ENCODE results near the gene TFCP2. TPM values are rescaled to one million over a fixed set of nuclear protein-coding genes. Genes with fewer than 3 reads are reported as not detected.

Gene TFCP2
- total RNA-seq, 1 experiment from 2014 or later, result 52.6 TPM

- intact Hi-C loops (cut with micrococcal nuclease; ENCODE audit: unreplicated experiment), result loop anchor here (1.0 to 2.0 kb wide), 7 partner anchors 22 to 293 kb away; partner anchors contain the start of genes CSRNP2, DAZAP2, POU6F1 and SLC11A2
- POLR2A ChIA-PET, result interaction anchor here (0.6 to 1.8 kb wide), 5 partner anchors 20 to 222 kb away, joined by 4 to 16 read pairs (median 7); partner anchors contain the start of genes CSRNP2, DAZAP2 and POU6F1
- CTCF ChIA-PET, result interaction anchor here (0.8 to 1.5 kb wide), 5 partner anchors 22 to 293 kb away, joined by 3 to 4 read pairs (median 4); partner anchors contain the start of genes CSRNP2 and SLC11A2
Measured at GRCh38 chr12:51047655-51048540, 125.0 kb downstream of the TFCP2 start, which contains the start of gene LETMD1. TSS of gene LETMD1 (plus strand) at chr12:51048327. CDS start at chr12:51048357, 30 bp downstream.

More at GRCh38 chr12:51047655-51048540, 125.0 kb downstream of the TFCP2 start, which contains the start of gene LETMD1:
- Mint-ChIP-seq H3K4me3 (ENCODE audit: unreplicated experiment) (peak within 1 kb of the TSS; percentile 99), H3K9me3 (ENCODE audit: unreplicated experiment) (no peaks in the 10 kb centered on the region), H3K36me3 (ENCODE audit: insufficient read depth, unreplicated experiment) (peaks cover 16% of the 10 kb centered on the region), H3K27ac (ENCODE audit: unreplicated experiment) (peak within 1 kb of the TSS; percentile 96), H3K4me1 (ENCODE audit: low read depth, unreplicated experiment) (no peaks in the 10 kb centered on the region), H3K27me3 (ENCODE audit: insufficient read depth, unreplicated experiment) (no peaks in the 10 kb centered on the region)
- TF ChIP-seq CTCF (IDR thresholded peaks at IDR 0.05; ENCODE audit: insufficient read depth in 1 of 2, low read depth in 1 of 2, low read length in 1 of 2, severe bottlenecking in 1 of 2, unreplicated experiment in 1 of 2), result peak; percentile 93 to 99
- Histone ChIP-seq H3K36me3 (ENCODE audit: control insufficient read depth, insufficient read depth, low read length) (no peaks in the 10 kb centered on the region), H3K27me3 (replicated peaks; ENCODE audit: control insufficient read depth, insufficient read depth, low read length) (no peaks in the 10 kb centered on the region), H3K9me3 (no peaks in the 10 kb centered on the region), H3K4me3 (ENCODE audit: low read depth, low read length) (peak within 1 kb of the TSS; percentile 64), H3K4me1 (no peaks in the 10 kb centered on the region)
- TSS peak; percentile 91 for BruUV-seq (replicated peaks)
- DNase-seq, result peak; percentile 96 to 98

Other genes starting within 250 kb of the TFCP2 start
- gene HIGD1C, start 220.6 kb downstream of the TFCP2 start, total RNA-seq (2022), result not detected in 2 replicates
- 97.2 and 115 TPM in 2 replicates for gene SLC11A2, start 146.8 kb downstream of the TFCP2 start, total RNA-seq (2022)
- 90.6 and 95.6 TPM in 2 replicates for gene LETMD1, start 124.8 kb downstream of the TFCP2 start, total RNA-seq (2022)
- 39.7 and 44.0 TPM in 2 replicates for gene CSRNP2, start 89.5 kb downstream of the TFCP2 start, total RNA-seq (2022)
- gene POU6F1, start 44.9 kb upstream of the TFCP2 start, total RNA-seq (2022), result 4.1 and 5.3 TPM in 2 replicates
- gene DAZAP2, start 65.7 kb upstream of the TFCP2 start, total RNA-seq (2022), result 84.9 and 100 TPM in 2 replicates
- gene SMAGP, start 97.3 kb upstream of the TFCP2 start, total RNA-seq (2022), result 95.1 and 108 TPM in 2 replicates
- gene BIN2, start 151.0 kb upstream of the TFCP2 start, total RNA-seq (2022), result 0.16 and 0.18 TPM in 2 replicates
- gene CELA1, start 173.5 kb upstream of the TFCP2 start, total RNA-seq (2022), result not detected in 2 replicates
- 170 and 190 TPM in 2 replicates for gene GALNT6, start 218.3 kb upstream of the TFCP2 start, total RNA-seq (2022)